NCI-H526 treated with DMSO at 0.1 percent for 48 hours (cell line): Measurements from ENCODE around the gene AP1G2.
A peak's percentile ranks its signal among the peaks of the same experiment; 100 is the strongest.
"Not testable (repeated sequence)": the region's sequence is repeated elsewhere in the genome, so short reads cannot be mapped to it uniquely, and the experiment has no call there.

Experiments used
- DNase-seq: peaks from one replicate; lab custom pipeline; 2025; lab: John Stamatoyannopoulos, UW

AP1G2 gene

DNA sequence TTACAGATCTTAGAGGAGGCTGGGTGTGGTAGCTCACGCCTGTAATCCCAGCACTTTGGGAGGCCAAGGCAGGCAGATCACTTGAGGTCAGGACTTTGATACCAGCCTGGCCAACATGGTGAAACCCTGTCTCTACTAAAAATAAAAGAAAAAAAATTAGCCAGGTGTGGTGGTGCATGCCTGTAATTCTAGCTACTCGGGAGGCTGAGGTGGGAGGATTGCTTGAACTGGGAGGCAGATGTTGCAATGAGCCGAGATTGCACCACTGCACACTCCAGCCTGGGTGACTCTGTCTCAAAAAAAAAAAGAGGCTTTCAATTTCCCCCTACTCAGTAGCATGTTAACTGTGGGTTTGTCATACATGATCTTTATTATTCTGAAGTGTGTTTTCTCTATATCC is 26.6 kb upstream of the AP1G2 start:
- not testable (repeated sequence) for DNase-seq

DNA sequence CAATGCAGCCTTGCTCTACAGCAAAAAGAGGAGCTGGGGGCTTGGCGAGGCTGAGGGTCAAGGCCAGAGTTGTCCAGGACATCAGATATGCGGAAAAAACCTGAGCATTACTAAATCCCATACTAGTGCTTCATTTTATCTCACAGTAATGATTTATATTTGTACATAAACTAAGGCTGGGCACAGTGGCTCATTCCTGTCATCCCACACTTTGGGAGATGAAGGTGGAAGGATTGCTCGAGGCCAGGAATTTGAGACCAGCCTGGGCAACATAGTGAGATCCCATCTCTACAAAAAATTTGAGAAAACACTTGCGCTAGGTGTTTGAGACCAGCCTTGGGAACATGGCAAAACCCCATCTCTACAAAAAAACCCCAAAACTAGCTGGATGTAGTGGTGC is 22.6 kb upstream of the AP1G2 start:
- DNase-seq = no peak

DNA sequence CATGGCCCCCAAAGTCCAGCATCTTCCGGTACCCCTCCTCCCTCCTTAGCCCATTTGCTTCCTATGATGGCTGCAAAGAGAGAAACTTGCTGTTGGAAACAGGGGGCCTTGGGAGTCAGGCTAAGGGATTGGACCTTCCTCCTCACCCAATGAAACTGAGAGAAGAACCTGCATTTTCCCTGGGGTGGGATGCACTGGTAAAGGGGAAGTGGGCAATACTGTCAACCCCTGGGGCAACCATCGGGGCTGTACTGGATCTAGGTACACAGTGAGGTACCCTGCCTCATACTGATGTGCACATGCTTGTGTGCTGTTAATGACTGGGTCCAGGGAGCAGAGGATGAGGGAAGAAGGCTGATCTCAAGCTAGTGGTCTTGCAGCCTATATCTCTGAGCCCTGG is 22.0 kb upstream of the AP1G2 start:
- no peak for DNase-seq

DNA sequence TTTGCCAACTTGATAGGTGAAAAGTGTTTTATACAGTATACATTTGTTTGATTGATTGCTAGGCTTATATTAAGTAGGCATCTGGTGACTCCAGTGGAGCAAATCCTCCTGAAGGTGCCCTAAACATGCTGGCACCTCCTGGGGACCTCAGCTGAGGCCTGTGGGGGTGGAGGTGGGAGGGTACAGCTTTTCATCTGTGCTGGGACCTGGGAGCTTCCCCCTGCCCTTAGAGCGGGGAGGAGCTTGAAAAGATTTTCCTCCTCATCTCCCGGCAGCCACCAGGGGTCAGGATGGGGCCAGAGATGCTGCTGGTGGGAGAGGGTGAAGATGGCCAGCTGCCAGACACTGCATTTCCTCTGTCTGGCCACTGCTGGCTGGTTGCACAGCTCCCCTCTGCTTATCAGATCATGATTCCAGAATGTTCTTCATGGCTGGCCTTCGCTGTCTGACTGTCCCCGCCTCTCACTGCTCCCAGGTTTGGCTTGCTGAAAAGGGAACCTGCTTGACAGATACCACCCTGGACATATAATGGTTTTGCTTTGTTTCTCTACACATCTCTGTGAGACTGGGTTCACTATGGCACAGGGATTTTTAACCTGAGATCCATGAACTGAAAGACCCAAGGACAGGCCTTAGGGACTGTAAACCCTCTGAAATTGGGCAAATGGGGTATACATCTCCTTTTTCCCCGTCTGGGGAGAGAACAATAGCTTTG is 21.4 kb upstream of the AP1G2 start:
- peak; percentile 32 for DNase-seq

DNA sequence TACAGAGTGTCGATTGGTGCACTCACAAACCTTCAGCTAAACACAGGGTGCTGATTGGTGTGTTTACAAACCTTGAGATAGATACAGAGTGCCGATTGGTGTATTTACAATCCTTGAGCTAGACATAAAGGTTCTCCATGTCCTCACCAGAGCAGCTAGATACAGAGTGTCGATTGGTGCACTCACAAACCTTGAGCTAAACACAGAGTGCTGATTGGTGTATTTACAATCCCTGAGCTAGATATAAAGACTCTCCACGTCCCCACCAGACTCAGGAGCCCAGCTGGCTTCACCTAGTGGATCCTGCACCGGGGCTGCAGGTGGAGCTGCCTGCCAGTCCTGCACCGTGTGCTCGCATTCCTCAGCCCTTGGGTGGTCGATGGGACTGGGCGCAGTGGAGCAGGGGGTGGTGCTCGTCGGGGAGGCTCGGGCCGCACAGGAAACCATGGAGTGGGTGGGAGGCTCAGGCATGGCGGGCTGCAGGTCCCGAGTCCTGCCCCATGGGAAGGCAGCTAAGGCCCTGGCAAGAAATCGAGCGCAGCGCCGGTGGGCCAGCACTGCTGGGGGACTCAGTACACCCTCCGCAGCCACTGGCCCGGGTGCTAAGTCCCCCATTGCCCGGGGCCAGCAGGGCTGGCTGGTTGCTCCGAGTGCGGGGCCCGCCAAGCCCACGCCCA is 17.1 kb upstream of the AP1G2 start:
- not testable (repeated sequence) for DNase-seq

DNA sequence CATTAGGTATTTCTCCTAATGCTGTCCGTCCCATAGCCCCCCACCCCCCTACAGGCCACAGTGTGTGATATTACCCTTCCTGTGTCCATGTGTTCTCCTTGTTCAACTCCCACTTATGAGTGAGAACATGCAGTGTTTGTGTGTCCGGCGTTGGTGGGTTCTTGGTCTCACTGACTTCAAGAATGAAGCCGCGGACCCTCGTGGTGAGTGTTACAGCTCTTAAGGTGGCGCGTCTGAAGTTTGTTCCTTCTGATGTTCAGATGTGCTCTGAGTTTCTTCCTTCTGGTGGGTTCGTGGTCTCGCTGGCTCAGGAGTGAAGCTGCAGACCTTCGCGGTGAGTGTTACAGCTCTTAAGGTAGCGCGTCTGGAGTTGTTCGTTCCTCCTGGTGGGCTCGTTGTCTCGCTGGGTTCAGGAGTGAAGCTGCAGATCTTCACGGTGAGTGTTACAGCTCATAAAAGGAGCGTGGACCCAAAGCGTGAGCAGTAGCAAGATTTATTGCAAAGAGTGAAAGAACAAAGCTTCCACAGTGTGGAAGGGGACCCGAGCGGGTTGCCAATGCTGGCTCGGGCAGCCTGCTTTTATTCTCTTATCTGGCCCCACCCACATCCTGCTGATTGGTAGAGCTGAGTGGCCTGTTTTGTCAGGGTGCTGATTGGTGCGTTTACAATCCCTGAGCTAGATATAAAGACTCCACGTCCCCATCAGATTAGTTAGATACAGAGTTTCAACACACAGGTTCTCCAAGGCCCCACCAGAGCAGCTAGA is 16.4 kb upstream of the AP1G2 start:
- not testable (repeated sequence) for DNase-seq

DNA sequence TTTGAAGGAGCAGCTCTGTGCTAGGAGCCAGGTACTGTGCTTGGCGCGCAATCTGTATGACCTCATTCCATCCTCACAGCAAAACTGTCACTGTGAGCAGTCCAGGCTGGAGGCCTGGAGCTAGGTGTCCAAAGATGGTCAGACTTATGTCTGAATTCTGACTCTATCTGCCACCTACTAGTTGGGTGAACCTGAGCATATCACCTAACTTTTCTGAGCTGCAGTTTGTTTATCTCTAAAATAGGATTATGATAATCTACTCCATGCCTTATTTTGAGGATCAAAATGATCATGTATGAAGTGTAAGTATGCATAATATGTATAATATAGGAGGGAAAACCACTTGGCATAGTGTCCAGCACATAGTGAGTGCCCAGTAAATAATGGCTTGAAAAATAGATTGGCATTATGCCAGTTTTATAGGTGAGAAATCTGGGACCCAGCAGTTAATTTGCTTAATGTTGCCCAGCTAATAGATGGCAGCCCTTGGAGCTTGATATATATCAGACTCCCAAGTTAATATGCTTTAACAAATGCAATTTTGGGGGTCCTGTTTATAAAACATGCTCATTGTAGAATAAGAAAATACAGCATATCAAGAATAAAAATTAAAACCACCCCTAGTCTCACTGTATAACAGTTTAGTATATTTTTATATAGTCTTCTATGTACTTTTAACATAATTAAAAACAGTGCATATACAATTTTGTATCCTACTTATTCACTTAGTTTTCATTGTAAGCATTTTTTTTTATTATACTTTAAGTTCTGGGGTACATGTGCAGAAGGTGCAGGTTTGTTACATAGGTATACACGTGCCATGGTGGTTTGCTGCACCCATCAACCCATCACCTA is 15.5 kb upstream of the AP1G2 start:
- no peak for DNase-seq

DNA sequence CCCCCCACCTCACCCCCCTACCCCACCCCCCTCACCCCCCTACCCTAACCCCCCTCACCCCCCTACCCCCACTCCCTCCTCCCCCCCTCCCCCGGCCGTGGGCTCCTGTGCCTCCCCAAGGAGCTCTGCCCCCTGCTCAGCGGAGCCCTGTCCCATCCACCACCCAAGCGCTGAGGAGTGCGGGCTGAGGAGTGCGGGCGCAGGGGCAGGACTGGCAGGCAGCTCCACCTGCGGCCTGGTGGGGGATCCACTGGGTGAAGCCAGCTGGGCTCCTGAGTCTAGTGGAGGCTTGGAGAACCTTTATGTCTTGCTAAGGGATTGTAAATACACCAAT is 13.3 kb upstream of the AP1G2 start:
- no peak for DNase-seq

DNA sequence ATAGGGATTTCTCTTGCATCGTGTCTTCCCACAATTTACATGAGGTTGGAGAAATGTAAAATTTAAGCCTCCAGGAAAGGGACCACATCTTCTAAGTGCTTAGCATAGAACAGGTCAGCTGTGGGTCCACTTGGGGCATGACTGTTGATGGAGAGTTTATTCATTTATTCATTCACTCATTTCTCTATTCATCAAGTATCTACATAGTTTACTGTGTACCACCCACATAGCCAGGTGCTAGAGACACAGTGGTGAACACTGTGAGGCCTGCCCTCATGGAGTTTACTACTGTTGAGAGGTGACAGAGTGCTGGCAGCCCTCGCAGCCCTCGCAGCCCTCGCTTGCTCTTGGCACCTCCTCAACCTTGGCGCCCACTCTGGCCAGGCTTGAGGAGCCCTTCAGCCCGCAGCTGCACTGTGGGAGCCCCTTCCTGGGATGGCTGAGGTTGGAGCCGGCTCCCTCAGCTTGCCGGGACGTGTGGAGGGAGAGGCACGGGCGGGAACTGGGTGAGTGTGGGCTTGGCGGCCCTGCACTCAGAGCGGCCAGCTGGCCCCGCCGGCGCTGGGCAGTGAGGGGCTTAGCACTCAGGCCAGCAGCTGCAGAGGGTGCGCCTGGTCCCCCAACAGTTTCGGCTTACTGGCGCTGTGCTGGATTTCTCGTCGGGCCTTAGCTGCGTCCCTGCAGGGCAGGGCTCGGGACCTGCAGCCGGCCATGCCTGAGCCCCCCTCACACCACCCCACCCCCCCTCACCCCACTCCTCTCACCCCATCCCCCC is 12.7 kb upstream of the AP1G2 start:
- DNase-seq = no peak

DNA sequence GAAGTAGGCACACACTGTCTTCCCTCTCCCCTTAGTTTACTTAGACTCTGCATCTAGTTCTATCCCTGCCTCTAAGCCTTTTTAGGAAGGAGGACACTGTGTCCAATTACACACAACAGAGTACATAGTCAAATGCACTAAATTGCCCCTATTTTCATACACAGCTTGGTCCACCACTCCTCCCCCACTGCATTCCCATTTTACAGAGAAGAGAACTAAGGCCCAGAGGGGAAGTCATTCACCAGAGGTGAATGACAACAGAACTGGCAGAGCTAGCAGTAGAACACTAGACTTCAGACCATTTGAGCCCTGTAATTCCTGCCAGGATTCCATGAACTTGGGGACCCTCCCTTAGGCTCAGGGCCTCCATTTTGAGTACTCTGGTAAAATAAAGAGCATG is 12.1 kb upstream of the AP1G2 start:
- DNase-seq = no peak

DNA sequence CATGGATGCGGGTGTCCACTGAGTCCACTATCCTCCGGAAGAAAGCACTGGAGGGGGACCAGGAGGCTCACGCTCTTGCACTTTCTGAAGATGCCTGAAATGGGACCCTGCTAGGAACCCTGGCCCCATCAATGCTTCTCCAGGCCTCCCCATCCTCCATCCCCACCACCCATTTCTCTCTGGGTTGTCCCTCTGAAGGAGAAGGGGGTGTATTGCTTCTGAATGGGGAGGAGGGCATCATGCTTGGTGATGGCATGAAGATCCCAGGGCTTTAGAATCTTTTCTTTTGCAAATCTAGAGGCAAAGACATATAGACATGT is 11.7 kb upstream of the AP1G2 start:
- no peak for DNase-seq

DNA sequence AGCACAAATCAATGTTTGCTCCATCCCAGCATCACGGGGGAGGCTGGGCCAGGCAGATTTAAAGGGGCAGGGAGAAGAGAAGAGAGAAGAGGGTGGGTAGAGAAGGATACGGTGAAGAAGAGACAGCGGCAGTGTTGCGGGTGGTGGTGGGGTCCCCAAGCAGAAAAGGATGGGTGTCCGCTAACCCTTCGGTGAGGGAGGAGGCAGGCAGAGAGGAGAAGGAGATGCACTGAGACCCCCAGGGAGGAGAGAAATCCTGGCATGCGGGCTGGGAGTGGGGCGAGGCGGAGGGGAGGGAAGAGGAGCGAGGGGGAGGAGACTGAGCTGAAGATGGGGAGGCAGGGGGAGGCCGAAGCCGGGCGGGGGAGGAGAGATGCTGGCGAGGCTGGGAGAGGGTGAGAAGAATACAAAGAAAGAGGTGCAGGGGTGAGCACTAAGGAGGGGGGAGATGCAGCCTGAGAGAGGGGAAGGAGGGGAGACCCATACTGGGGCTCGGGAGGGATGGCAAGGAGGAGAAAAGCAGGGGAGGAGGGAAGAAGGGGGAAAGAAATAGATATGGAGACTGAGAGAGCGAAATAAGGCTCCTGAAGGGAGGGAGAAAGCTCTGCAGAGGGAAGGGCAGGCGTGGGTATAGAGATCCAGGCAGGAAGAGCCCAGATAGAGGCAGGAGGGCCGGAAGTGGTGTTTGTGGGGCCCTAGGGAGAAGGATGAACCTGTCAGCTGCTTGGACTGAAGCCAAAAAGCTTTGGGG is 11.1 kb upstream of the AP1G2 start, which contains the start of gene JPH4:
Gene JPH4, minus strand, starts transcription at position 231 of the 751 bp plus-strand sequence. CDS start 1,337 bp downstream, outside the sequence.
- no peak for DNase-seq

DNA sequence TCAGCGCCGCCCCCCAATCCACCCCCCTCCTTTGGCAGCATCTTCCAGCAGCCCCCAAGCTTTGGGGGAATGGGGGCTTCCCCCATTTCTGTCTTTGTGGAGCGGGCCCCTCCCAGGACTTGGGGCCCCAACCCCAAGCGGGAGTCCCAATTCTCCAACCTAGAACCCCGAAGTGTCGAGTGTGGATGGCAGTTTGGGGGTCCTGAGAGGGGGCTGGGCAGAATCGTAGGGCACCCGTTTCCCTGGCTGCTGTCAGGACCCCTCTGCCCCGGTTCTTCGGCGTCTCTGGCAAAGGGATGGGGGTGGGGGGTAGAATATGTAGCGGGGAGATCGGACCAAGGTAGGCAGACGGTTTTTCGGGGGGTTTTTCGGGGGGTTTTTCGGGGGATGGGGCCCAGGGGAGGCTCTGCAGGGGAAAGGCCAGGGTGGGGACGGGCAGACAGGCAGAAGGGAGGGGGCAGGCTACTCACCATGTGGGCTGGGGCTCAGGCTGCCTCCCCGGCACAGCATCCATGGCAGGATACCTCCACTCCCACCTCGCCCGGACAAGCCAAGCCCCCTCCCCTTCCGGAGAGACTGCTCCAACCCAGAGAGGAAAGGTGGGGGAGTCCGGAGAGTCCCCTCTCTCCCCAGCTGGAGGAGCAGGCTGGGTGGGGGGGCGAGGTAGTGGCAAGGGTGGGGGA is 10.3 kb upstream of the AP1G2 start:
- DNase-seq = no peak

DNA sequence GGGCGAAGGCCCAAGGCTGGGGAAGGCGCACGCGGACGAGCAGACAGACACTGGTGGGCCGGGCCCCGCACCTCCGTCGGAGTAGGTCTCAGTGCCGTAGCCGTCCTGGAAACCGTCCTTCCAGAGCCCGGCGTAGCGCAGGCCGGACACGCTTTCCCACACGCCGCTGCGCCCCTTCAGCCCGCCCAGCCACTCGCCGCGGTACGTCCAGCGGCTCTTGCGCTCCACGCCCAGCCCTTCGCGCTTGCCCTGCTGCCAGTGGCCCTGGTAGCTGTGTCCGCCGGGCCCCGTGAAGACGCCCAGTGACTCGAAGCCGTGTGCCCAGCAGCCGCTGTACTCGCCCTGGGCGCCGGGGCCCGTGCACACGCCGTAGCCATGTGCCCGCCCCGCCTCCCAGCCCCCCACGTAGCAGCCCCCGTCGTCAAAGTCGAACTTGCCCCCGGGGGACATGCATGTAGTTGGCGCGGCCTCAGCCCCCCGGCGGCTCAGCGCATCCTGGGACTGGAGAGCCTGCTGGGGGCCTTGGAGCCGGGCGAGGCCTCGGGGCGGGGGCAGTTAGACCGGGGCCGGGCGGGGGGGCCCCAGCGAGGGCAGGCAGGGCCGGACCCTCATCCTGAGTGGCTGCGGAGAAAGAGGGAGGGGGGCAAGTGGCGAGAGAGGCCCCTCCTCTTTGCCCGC is 9.6 kb upstream of the AP1G2 start:
- DNase-seq = no peak

DNA sequence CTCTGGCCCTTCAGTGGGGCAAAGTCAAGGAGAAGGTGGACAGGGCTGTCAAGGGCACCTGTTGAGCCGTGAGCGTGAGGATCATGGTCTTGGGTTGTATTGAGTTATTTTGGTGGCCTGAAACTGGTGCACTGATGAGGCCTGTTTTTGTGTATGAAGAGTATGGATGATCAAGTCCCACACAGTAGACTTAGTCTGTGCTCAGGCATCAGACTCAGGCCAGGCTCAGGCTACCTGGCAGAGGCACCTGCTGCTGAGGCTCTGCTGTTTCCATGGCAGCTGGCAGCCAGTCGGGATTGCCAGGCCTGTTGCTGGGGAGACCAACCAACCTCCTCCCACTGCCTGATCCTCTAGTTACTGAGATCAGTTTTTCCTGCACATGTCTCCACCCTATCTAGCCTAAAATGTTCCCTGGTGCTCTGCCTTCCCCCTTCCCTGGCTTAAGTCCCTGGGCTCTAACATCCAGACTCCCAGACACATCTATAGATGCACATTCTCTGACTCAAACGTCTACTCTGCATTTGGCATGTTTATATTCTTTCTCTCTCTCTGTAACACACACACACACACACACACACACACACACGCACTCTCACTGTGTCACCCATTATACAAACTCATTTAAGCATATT is 5.9 kb upstream of the AP1G2 start:
- peak; percentile 50 for DNase-seq

DNA sequence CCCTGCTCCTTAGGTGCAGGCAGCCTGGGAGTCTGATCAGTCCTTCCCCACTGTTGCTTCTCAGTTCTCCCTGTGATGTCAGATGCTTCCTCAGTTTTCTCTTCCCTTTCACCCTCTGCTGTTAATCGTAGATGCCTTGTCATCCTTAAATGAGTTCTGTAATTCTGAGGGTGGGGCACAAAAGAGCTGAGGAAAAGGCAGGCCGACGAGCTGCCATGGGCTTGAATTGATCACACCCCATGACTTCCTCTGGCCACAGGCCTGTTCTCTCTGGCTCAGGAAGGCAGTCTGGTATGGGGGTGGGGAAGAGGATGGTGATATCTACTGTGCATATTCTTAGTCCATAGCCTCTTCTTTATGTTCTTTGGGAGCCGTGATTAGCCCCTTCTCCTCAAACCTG is 5.2 kb upstream of the AP1G2 start:
- DNase-seq = no peak

DNA sequence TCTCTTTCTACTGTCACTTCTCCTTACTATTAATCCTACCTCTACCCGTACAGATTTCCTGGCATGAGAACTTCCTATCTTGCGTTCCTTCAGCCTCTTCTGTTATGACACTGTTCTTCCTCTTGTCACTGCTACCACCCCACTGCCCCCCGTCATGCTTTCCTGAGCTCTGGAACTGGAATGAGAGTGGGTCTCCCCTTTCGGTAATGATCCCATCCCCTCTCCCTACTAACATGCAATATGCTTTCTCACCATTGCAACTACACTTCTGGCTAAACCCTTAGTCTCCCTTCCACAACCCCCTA is 4.9 kb upstream of the AP1G2 start:
- no peak for DNase-seq

DNA sequence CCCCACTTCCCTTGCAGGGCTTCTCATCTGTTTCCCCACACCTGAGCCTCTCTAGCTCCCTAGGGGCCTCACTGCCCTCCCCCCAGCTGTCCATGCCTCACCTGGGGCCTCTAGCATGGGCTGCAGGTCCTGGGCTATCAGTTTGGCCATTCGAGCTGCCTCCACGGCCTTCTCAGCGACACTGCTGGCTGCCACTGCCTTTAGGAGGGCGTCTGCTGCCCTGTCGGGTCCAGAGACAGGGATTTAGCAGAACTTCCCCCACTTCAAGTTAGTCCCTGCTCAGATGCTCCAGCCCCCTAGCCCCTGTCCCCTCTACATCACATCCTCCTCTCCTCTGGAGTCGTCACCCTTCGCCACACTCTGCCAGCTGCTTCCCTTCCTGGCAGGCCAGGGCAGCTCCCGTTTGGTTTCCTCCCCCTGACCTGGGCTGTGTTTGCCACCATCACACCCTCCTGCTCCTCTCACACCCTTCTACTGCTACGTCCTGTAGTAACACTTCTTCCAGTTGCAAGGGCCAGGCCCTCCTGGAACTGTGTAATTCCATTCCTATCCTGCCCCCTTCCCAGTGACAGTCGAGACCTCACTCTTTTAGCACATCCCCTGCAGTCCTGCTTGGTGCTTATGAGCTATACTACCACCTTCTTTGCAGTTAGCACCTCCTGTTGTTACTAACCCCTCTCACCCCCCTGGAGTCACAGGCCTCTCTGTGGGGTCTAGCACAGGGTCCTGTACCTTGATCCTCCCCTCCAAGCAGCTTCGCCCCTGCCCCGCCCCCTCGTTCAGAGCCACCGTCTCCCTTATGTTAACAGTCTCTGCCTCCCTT is 4.3 kb upstream of the AP1G2 start:
- DNase-seq = no peak
